GM19328 (cell line): ENCODE measurements around the gene FAM107B.

ENCODE experiments used
- ATAC-seq: cut with Tn5 transposase; IDR thresholded peaks from one replicate; pipeline ENCODE4 v1.9.1; 2021; ENCODE audit warnings: mild to moderate bottlenecking, moderate library complexity; ENCODE audit not compliant: unreplicated experiment

FAM107B gene

DNA sequence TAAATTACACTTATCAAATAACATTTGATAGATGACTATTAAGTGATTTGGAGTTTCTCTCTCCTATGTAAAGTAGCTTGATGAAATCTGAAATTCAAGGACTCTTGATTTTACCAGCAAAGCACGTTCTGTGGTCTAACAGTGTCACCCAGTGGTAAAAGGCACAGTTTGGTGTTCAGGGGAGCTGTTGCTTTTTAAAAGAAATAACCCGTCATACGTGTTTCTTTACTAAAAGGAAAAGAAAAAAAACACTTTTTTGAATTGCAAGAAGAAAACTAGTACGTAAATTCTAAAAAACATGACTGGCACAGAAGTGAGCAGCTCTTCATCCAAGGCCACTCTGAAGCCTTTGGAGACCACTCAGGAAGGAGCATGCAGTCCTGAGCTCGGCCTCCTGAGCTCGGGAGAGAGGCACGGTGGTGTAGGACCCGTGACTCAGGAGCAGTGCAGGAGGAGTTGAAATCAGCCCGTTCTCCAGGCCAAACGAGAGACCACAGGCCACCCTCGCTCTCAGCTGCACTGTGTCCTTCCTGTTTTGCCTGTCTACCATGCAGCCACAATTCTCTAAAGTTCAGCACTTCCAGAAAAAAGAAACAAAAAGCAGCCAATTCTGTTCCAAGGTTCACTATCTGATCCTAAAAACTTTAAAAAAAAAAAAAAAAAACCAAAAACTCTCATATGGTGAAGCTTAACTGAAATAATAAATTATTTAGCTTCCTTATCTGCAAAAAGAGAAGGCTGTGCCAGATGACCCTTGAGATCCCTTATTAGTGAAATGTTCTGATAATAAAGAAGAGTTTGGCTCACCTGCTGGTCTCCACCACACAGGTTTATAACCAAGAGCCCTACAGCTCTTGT is 231.4 kb downstream of the FAM107B start:
- no peak for ATAC-seq

DNA sequence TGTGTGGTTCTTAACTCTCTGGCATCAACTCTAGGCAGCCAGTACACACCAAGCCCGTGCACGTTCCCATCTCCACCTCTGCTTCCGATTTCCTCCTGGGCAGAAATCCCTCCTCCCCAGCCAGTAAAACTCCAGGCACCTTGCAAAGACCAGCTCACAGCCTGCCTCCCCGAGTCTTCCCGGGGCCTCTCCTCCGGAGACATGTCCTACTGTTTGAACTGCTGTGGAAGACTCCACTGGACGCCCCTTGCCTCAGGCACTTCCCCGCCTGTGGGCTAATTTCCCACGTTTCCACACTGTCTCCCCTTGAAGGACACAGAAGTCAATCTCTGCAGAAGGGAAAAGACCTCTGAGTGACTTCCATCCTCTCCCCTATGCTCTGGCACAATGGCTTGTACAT is 233.3 kb downstream of the FAM107B start:
- no peak for ATAC-seq

- ATAC-seq, result no peak
Measured at GRCh38 chr10:14540611-14541010, 234.1 kb downstream of the FAM107B start.

DNA sequence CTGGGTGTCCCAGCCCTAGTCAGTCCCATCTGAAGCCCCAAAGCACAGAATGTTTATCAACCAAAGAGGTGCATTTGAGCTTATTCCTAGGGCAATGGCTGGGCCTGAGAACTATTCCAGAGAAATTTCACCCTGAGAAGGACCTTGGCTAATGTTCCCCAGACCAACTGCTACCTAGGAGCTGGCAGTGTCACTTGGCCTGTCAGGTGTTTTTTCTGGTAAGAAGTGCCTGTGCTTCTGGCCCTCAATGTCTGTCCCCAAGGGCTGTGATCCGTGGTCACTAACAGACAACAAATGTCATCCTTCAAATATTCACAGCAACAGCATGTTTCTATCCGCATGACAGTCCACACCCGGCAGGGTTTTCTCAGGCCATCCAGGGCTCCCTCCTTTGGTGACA is 234.6 kb downstream of the FAM107B start:
- no peak for ATAC-seq

- no peak for ATAC-seq
Measured at GRCh38 chr10:14539176-14539575, 235.5 kb downstream of the FAM107B start.

DNA sequence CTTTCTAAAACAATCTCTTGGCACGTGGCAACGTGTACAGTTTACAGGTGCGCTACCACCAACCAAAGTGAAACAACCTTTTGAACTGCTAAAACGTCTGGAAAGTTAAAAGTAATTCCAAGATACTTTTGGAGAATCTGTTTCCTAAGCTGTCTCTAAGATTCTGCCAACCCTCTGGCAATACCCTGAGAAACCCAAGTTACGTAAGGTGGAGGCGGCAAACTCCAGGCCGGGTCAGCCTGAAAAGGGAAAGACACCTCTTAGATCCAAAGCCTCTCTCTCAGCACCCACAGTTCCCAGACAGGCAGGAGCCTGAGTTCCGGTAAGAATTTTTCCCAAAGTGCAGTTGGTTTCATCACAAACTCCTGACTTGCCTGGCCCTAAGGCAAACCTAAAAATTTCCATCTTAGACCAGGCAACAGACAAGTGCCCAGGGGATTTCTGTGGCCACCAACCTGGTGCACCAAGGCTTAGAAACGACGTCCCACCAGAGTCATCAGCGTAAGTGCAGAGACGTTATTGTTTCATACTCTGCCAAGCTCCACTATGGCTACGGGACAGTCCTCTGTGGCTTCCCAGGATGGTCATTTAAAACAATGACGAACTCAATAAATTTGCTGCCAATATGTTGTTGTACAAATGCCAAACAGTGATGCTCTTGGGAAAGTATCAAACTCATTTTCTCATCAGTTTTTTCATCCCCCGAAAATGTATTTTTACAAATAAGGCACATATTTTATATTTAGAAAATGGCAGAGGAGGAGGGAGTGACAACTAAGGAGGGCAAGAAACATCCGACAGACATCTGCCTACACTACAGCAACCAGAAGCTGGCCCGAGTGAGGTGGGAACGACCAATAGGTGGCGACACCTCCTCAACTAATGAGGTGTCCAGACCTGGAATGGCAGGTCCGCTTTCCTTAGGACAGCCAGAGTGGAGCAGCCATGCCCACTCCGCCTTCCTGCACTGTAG is 238.2 kb downstream of the FAM107B start:
- ATAC-seq, result no peak

- ATAC-seq, result no peak
Measured at GRCh38 chr10:14535457-14536130, 239.1 kb downstream of the FAM107B start.

DNA sequence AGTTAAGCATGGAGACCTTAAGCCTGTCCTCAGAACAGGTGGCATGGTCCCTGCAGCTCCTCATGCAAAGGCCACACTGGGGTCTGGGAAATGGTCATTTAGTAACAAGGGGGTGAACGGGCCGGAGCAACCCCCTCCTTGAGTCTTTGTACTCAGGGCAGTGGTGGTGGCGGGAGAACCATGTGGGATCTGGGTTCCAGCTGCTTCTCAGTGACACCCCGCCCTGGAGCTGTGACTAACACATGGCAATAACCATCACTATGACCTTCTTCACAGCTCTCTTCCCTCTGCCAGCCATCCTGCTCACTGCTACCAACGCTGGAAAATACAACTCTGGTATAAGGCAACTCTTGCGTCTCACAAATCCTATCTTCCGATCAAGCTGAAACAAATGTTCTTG is 240.5 kb downstream of the FAM107B start:
- no peak for ATAC-seq

DNA sequence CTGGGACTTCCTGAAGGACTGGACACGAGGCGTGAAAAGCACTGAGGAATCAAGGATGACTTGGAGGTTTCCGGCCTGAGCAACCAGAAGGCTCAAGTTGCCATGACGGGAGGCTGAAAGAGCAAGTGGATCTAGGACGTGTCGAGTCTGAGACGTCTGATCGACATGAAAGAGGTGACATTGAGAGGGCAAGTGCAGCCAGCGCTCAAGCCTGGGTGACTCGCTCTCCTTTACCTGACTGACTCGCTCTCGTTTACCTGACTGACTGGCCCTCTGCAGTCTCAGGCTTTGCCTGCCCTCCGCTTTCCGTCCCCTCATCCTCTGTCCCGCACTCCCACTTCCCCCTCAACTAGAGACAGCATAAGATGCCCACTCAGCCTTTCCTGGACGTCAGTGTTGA is 241.4 kb downstream of the FAM107B start:
- ATAC-seq, result no peak

GRCh38 chr10:14532473-14533251 is 242.0 kb downstream of the FAM107B start:
- no peak for ATAC-seq

- no peak for ATAC-seq
Measured at GRCh38 chr10:14531974-14532373, 242.7 kb downstream of the FAM107B start.

DNA sequence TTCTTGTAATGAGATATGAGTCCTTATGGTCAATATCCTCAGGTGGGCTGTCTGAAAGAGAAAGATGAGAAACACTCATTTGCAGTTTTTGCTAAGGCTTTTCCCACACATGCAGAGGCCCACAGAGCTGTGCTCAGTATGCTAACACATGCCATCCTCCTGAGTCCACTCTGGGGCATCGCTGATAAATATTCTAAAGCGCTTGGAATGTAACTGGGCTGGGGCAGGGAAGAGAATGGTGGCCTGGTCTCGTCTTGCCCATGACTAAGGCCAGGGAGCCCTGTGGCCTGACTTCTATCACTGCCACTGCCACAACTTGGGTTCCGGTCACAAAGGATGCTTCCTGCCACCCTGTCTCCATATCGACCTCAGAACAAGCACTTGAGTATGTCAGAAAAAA is 244.2 kb downstream of the FAM107B start:
- ATAC-seq, result no peak

- ATAC-seq, result no peak
Measured at GRCh38 chr10:14529351-14529750, 245.3 kb downstream of the FAM107B start.

- ATAC-seq, result no peak
Measured at GRCh38 chr10:14528450-14528849, 246.2 kb downstream of the FAM107B start.

- no peak for ATAC-seq
Measured at GRCh38 chr10:14527915-14528314, 246.8 kb downstream of the FAM107B start.

DNA sequence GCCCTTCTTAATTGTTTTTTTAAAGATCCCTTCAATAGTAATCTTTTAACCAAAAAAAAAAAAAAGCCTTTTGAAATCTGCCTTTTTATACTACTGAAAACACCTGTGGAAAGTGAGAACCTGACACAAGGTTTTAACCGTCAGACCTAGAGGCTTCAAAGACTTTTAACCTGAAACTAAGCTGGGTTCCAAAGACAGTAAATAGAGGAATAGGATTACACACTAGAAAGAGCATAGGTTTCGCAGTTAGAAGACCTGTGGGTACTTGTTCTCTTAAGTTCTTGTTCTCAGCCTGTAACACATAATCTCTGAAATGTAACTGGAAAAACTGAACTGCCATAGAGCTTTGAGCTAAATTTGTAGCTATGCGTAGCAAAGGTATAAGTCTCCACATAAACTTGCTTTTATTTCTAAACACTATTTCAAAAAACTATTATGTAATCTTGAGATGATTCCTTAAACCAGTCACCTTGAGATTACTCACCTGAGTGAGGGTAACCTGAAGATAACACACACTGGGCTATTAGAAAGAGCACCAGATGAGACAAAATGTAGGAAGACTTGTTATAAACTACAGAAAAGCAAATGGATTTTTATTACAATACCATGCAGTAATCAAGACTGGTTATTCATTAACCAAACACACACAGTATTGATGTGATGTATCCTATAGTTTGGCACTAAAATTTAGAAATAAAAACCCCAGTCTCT is 247.4 kb downstream of the FAM107B start:
- ATAC-seq, result no peak

- no peak for ATAC-seq
Measured at GRCh38 chr10:14526326-14526725, 248.4 kb downstream of the FAM107B start.

GRCh38 chr10:14524691-14525324 is 249.9 kb downstream of the FAM107B start:
- no peak for ATAC-seq

DNA sequence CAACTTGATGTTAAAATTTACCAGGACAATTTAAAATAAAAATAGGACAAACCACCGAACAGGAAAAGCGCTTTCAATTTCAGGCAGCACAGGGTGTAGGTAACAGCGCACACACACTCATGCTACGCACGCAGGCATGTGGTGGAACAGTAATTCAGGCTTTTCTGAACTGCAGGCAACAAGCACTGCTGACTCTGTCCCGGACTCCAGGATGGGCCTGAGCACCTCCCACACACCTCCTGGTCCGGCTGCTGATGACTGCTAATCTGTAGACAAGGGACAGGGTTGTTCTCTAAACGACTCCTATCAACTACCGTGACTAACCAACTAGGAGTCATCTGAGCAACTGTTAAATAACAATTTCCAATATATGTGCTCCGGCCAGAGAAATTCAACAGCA is 251.4 kb downstream of the FAM107B start:
- no peak for ATAC-seq
